Measurements from ENCODE around the gene NR3C2.
"Not testable (repeated sequence)": the region's sequence is repeated elsewhere in the genome, so short reads cannot be mapped to it uniquely, and the experiment has no call there.

The NR3C2 gene

GRCh38 chr4:148152868-148153625 is 289.2 kb downstream of the NR3C2 start:
- DNase-seq: no peak

- no peak for DNase-seq
These were observed 290.4 kb downstream of the NR3C2 start for GRCh38 chr4:148151806-148152205.

- DNase-seq: no peak
These were observed 296.7 kb downstream of the NR3C2 start for GRCh38 chr4:148145475-148145874.

- no peak for DNase-seq
These were observed 299.0 kb downstream of the NR3C2 start for GRCh38 chr4:148143174-148143573.

GRCh38 chr4:148141501-148141900 is 300.7 kb downstream of the NR3C2 start:
- DNase-seq: no peak

GRCh38 chr4:148126825-148127224 is 315.4 kb downstream of the NR3C2 start:
- no peak for DNase-seq

GRCh38 chr4:148124512-148124911 is 317.7 kb downstream of the NR3C2 start:
- DNase-seq: no peak

GRCh38 chr4:148123161-148123560 is 319.1 kb downstream of the NR3C2 start:
- DNase-seq: not testable (repeated sequence)

GRCh38 chr4:148120216-148120615 is 322.0 kb downstream of the NR3C2 start:
- no peak for DNase-seq

GRCh38 chr4:148118633-148119032 is 323.6 kb downstream of the NR3C2 start:
- DNase-seq: no peak

- no peak for DNase-seq
These were observed 324.0 kb downstream of the NR3C2 start for GRCh38 chr4:148118179-148118578.

GRCh38 chr4:148116969-148117368 is 325.2 kb downstream of the NR3C2 start:
- DNase-seq: no peak

GRCh38 chr4:148116264-148116663 is 325.9 kb downstream of the NR3C2 start:
- no peak for DNase-seq

- no peak for DNase-seq
These were observed 327.8 kb downstream of the NR3C2 start for GRCh38 chr4:148114436-148114835.

GRCh38 chr4:148112231-148112982 is 329.8 kb downstream of the NR3C2 start:
- no peak for DNase-seq

- no peak for DNase-seq
These were observed 332.0 kb downstream of the NR3C2 start for GRCh38 chr4:148110169-148110568.

- no peak for DNase-seq
These were observed 333.0 kb downstream of the NR3C2 start for GRCh38 chr4:148109216-148109615.

- no peak for DNase-seq
These were observed 333.4 kb downstream of the NR3C2 start for GRCh38 chr4:148108766-148109165.

- DNase-seq: no peak
These were observed 338.4 kb downstream of the NR3C2 start for GRCh38 chr4:148103597-148104355.

GRCh38 chr4:148101790-148102189 is 340.4 kb downstream of the NR3C2 start:
- DNase-seq: no peak

GRCh38 chr4:148101235-148101634 is 341.0 kb downstream of the NR3C2 start:
- no peak for DNase-seq

- no peak for DNase-seq
These were observed 344.4 kb downstream of the NR3C2 start for GRCh38 chr4:148097801-148098200.

- DNase-seq: no peak
These were observed 346.8 kb downstream of the NR3C2 start for GRCh38 chr4:148095346-148095923.

Data from NCI-H1694 (cell line).